ENCODE results near the gene PIK3C2B.

The PIK3C2B gene

DNA sequence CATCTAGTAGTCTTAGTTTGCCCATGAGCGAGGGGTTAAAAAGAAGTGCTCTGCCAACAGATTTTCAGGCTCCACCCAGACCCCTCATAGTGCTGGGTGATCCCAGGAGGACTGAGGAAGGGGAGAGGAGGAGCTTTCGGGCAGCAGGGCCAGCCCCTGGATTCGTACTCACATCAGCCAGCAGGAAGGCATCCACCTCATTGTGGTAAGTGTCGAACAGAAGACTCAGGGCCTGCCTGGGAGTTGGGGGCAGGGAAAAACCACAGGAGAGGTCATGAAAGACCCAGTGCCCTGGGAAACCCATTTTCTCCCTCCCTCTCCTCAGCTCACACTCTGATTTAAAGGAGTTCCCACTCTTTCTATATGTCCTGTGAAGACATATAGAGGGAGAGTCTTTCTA lies 34.9 kb downstream of the PIK3C2B start:
- TF ChIP-seq, protein P1, sequence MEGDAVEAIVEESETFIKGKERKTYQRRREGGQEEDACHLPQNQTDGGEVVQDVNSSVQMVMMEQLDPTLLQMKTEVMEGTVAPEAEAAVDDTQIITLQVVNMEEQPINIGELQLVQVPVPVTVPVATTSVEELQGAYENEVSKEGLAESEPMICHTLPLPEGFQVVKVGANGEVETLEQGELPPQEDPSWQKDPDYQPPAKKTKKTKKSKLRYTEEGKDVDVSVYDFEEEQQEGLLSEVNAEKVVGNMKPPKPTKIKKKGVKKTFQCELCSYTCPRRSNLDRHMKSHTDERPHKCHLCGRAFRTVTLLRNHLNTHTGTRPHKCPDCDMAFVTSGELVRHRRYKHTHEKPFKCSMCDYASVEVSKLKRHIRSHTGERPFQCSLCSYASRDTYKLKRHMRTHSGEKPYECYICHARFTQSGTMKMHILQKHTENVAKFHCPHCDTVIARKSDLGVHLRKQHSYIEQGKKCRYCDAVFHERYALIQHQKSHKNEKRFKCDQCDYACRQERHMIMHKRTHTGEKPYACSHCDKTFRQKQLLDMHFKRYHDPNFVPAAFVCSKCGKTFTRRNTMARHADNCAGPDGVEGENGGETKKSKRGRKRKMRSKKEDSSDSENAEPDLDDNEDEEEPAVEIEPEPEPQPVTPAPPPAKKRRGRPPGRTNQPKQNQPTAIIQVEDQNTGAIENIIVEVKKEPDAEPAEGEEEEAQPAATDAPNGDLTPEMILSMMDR (IDR thresholded peaks at IDR 0.05; ENCODE audit: low read length, missing control alignments) = no peak
- DNase-seq (ENCODE audit: low read depth) = no peak
- no peak overlapping the region for H3K4me3 ChIP-seq (replicated peaks; ENCODE audit: low read depth, low read length)

DNA sequence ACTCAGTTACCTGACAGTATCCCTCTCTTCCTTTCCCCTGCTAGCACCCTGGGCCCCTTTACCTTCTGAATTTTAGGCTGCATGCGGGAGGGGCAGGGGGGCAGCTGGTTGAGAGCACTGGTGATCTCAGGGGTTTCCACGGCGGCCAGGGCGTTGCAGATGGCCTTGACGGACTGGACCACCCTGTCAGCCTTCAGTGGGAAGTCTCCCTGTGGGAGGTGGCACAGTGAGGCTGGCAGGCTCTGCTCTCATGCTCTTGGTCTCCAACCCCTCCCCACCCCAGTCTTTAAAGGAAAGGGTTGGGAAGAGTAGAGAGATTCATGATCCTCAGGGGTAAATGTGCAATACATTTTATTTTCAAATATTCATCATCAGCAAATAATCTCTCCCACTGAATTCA lies 36.9 kb downstream of the PIK3C2B start:
- DNase-seq (ENCODE audit: low read depth) = no peak
- no peak overlapping the region for H3K4me3 ChIP-seq (replicated peaks; ENCODE audit: low read depth, low read length)
- TF ChIP-seq, protein P1 (IDR thresholded peaks at IDR 0.05; ENCODE audit: low read length, missing control alignments) = no peak

DNA sequence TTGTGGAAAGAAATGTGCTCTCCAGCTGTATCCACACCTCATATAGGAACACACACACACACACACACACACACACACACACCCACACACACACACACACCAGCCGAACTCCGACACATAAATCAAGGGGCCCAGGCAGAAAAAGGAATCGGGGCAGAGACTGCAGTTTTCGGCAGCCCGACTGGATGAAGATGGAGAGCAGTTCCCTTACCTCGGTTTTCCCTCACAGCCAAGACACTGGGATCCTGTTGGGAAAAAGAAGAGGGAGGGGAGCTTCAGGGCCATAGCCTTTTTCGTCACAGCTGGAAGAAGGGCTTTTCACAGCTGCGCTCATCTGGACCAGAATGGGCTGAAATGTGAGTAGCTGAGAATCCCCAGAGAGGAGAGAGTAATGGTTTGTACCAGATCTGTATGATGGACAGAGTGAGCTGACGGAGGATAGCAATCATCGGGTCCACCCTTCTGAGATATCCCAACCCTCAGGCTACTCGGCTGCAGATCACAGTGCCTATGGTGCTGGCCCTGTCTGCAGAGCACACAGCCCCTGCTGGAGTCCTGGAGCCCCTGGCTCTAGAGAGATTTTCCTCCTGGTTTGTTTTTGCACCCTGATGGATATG lies 37.7 kb downstream of the PIK3C2B start:
- H3K4me3 ChIP-seq (replicated peaks; ENCODE audit: low read depth, low read length) = no peak overlapping the region
- TF ChIP-seq, protein P1 (IDR thresholded peaks at IDR 0.05; ENCODE audit: low read length, missing control alignments) = no peak
- no peak for DNase-seq (ENCODE audit: low read depth)

DNA sequence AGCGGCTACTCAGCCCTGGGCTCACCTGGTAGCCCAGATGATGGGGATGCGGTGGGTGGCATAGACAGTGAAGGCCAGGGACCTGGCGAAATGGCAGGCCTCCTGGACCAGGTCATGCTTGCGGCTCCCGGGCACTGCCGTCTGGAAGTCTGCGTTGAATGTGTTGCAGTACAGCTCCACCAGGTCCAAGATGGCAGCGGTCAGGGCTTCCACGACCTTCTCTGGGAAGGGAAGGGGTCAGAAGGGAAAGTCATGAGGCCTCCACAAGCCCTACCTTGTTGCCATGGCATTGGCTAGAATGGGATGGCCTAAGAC lies 38.8 kb downstream of the PIK3C2B start:
- no peak for DNase-seq (ENCODE audit: low read depth)
- TF ChIP-seq, protein P1 (IDR thresholded peaks at IDR 0.05; ENCODE audit: low read length, missing control alignments) = no peak
- no peak overlapping the region for H3K4me3 ChIP-seq (replicated peaks; ENCODE audit: low read depth, low read length)

DNA sequence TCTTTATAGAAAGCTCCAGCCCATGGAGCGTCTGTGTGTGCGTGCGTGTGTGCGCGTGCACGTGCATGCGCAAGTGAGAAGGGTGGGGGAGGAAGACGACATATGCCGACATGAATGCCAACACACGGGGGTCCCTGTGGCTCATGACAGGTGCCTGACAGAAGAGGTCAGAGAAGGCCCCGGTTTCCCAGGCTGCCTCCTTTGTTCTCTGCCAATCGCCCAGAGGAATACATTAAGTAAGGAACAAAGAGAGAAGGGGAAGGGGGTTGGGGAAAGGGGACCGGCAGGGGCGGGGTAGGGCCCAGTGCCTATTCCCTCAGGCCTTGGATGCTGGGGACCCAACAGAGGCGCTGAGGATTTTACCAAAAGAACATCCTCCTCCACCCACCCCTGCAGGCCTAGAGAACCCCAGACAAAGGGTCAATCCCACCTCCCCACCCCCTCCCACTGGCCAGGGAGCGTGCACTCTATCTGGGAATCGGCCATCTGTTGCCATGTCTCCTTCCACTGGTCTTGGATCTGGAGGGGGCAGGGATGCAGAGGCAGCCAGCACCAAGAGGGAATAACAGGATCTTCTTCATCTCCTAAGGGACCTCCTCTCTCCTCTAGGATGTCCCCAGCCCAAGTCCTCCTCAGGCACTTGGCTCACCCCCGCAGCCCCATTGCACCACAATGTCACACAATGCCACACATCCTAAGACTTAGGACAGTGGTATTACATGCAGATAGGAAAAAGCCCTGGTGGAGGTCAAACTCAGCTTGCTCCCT lies 39.4 kb downstream of the PIK3C2B start:
- DNase-seq (ENCODE audit: low read depth) = no peak
- TF ChIP-seq, protein P1 (IDR thresholded peaks at IDR 0.05; ENCODE audit: low read length, missing control alignments) = no peak
- no peak overlapping the region for H3K4me3 ChIP-seq (replicated peaks; ENCODE audit: low read depth, low read length)

DNA sequence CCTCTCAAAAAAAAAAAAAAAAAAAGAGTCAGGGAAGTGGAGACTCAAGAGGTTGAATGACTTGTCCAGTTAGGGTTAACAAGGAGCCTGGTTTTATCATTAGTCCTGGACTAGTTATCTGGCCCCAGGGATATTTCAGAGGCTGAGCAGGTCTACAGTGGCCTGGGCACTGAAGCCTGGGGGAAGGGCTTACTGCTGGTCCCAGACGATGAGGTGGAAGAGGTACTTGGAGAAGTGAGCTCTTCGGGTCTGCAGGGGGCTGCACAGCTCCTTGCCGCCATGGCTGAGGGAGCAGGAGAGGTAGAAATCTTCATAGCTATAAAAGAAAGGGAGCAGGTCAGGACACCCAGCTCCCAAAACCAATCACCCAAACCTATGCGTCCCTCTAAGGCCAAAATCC lies 40.1 kb downstream of the PIK3C2B start:
- no peak overlapping the region for H3K4me3 ChIP-seq (replicated peaks; ENCODE audit: low read depth, low read length)
- TF ChIP-seq, protein P1 (IDR thresholded peaks at IDR 0.05; ENCODE audit: low read length, missing control alignments) = no peak
- no peak for DNase-seq (ENCODE audit: low read depth)

Data from fibroblast of pulmonary artery (primary cell).